H1 (cell line): ENCODE results near the gene GPD1. TPM values are rescaled to one million over a fixed set of nuclear protein-coding genes. Genes with fewer than 3 reads are reported as not detected.

Experiments
- JUN ChIP-seq: IDR thresholded peaks from 2 replicates; pipeline ENCODE4 v1.6.1; 2011; ENCODE audit warnings: low read depth, mild to moderate bottlenecking, improper control_type of control experiment, low read length
- MAFK ChIP-seq: IDR thresholded peaks from 2 replicates; pipeline ENCODE4 v1.6.1; 2012; ENCODE audit warnings: low read depth, mild to moderate bottlenecking, improper control_type of control experiment, low read length
- RNF2 ChIP-seq: fragments of 200-900, 300-1000 bp; sonication (generic); IDR thresholded peaks from 2 replicates; pipeline ENCODE4 v1.7.1; 2016; ENCODE audit warnings: borderline replicate concordance, low read depth, mild to moderate bottlenecking, antibody characterized with exemption, low read length; ENCODE audit not compliant: poor library complexity, severe bottlenecking; ENCODE audit errors: missing control alignments
- SIN3A ChIP-seq, 2 experiments: IDR thresholded peaks in 1 of 2; conservative IDR thresholded peaks in 1 of 2; 2 replicates each; pipeline ENCODE4 v1.6.1; 2011 to 2012; ENCODE audit warnings: low read length in 2 of 2, improper control_type of control experiment in 1 of 2, low read depth in 1 of 2, mild to moderate bottlenecking in 1 of 2
- polyA plus RNA-seq, 7 experiments: library from polyadenylated mRNA; depleted of rRNA in 3 of 7; stranded (reverse) in 5 of 7; unstranded in 2 of 7; fragments of >200 nt in 5 of 7; fragments of 200-250 nt in 2 of 7; gene quantifications; 1 replicate in 5 of 7; 2 replicates in 1 of 7; 4 replicates in 1 of 7; pipeline versions ENCODE4 v1.2.1 to v1.2.3, GENCODE V29; 2011 to 2013; ENCODE audit warnings: missing spikeins in 2 of 7, mixed read lengths in 2 of 7
- total RNA-seq: library from RNA; stranded (reverse); fragmentation: NEBNext Ultra II Directional; extraction: Animal tissue kit (Norgen Biotek cat#: 25700); gene quantifications from 2 replicates; pipeline ENCODE4 v1.2.1, GENCODE V29; 2021
- TF ChIP-seq, protein P1 (sequence below): fragments of 300-600 bp; sonication (generic); IDR thresholded peaks from 2 replicates; pipeline ENCODE4 v1.7.1; 2012; ENCODE audit warnings: low read length, moderate library complexity, mild to moderate bottlenecking, inconsistent platforms; ENCODE audit not compliant: insufficient replicate concordance
- TF ChIP-seq, protein P2 (sequence below): IDR thresholded peaks from 2 replicates; pipeline ENCODE4 v1.6.1; 2012; ENCODE audit warnings: low read length, inconsistent platforms

Gene GPD1
- total and polyA plus RNA-seq, 2 of the 8 experiments (the other 6 are each of a cell fraction or from before 2014, with no cell fraction given), result 0.45 to 0.74 TPM

DNA sequence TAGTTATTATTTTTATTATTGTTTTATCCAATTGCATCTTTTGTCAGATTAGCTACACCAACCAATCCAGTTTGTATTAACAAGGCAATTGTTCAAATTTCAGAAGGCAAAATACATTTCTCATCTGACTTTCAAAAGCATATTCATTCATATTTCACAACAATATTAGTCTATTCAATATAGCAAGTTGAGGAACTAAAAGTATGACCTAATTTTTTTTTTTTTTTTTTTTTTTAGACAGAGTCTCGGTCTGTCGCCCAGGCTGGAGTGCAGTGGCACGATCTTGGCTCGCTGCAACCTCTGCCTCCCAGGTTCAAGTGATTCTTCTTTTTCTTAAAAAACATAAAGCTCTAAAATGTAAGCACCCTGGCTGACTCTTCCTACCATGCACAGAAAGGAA, 25.5 kb downstream of the GPD1 start (continued):
- TF ChIP-seq MAFK, result no peak
- TF ChIP-seq, protein P1, sequence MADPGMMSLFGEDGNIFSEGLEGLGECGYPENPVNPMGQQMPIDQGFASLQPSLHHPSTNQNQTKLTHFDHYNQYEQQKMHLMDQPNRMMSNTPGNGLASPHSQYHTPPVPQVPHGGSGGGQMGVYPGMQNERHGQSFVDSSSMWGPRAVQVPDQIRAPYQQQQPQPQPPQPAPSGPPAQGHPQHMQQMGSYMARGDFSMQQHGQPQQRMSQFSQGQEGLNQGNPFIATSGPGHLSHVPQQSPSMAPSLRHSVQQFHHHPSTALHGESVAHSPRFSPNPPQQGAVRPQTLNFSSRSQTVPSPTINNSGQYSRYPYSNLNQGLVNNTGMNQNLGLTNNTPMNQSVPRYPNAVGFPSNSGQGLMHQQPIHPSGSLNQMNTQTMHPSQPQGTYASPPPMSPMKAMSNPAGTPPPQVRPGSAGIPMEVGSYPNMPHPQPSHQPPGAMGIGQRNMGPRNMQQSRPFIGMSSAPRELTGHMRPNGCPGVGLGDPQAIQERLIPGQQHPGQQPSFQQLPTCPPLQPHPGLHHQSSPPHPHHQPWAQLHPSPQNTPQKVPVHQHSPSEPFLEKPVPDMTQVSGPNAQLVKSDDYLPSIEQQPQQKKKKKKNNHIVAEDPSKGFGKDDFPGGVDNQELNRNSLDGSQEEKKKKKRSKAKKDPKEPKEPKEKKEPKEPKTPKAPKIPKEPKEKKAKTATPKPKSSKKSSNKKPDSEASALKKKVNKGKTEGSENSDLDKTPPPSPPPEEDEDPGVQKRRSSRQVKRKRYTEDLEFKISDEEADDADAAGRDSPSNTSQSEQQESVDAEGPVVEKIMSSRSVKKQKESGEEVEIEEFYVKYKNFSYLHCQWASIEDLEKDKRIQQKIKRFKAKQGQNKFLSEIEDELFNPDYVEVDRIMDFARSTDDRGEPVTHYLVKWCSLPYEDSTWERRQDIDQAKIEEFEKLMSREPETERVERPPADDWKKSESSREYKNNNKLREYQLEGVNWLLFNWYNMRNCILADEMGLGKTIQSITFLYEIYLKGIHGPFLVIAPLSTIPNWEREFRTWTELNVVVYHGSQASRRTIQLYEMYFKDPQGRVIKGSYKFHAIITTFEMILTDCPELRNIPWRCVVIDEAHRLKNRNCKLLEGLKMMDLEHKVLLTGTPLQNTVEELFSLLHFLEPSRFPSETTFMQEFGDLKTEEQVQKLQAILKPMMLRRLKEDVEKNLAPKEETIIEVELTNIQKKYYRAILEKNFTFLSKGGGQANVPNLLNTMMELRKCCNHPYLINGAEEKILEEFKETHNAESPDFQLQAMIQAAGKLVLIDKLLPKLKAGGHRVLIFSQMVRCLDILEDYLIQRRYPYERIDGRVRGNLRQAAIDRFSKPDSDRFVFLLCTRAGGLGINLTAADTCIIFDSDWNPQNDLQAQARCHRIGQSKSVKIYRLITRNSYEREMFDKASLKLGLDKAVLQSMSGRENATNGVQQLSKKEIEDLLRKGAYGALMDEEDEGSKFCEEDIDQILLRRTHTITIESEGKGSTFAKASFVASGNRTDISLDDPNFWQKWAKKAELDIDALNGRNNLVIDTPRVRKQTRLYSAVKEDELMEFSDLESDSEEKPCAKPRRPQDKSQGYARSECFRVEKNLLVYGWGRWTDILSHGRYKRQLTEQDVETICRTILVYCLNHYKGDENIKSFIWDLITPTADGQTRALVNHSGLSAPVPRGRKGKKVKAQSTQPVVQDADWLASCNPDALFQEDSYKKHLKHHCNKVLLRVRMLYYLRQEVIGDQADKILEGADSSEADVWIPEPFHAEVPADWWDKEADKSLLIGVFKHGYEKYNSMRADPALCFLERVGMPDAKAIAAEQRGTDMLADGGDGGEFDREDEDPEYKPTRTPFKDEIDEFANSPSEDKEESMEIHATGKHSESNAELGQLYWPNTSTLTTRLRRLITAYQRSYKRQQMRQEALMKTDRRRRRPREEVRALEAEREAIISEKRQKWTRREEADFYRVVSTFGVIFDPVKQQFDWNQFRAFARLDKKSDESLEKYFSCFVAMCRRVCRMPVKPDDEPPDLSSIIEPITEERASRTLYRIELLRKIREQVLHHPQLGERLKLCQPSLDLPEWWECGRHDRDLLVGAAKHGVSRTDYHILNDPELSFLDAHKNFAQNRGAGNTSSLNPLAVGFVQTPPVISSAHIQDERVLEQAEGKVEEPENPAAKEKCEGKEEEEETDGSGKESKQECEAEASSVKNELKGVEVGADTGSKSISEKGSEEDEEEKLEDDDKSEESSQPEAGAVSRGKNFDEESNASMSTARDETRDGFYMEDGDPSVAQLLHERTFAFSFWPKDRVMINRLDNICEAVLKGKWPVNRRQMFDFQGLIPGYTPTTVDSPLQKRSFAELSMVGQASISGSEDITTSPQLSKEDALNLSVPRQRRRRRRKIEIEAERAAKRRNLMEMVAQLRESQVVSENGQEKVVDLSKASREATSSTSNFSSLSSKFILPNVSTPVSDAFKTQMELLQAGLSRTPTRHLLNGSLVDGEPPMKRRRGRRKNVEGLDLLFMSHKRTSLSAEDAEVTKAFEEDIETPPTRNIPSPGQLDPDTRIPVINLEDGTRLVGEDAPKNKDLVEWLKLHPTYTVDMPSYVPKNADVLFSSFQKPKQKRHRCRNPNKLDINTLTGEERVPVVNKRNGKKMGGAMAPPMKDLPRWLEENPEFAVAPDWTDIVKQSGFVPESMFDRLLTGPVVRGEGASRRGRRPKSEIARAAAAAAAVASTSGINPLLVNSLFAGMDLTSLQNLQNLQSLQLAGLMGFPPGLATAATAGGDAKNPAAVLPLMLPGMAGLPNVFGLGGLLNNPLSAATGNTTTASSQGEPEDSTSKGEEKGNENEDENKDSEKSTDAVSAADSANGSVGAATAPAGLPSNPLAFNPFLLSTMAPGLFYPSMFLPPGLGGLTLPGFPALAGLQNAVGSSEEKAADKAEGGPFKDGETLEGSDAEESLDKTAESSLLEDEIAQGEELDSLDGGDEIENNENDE, result no peak
- TF ChIP-seq, protein P2, sequence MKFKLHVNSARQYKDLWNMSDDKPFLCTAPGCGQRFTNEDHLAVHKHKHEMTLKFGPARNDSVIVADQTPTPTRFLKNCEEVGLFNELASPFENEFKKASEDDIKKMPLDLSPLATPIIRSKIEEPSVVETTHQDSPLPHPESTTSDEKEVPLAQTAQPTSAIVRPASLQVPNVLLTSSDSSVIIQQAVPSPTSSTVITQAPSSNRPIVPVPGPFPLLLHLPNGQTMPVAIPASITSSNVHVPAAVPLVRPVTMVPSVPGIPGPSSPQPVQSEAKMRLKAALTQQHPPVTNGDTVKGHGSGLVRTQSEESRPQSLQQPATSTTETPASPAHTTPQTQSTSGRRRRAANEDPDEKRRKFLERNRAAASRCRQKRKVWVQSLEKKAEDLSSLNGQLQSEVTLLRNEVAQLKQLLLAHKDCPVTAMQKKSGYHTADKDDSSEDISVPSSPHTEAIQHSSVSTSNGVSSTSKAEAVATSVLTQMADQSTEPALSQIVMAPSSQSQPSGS, result no peak
- TF ChIP-seq RNF2, result no peak
- no peak for TF ChIP-seq SIN3A (conservative IDR thresholded peaks at IDR 0.05 in 1 of 2, IDR thresholded peaks at IDR 0.05 in 1 of 2; ENCODE audit: low read depth in 1 of 2, low read length in 2 of 2)
- TF ChIP-seq JUN, result no peak
